Raji (cell line): ENCODE data around the gene GALNT9.

ENCODE experiments used
- POLR2A ChIP-seq: IDR thresholded peaks from 2 replicates; pipeline ENCODE4 v1.6.1; 2011; ENCODE audit warnings: low read depth, low read length, control low read depth; ENCODE audit not compliant: insufficient read depth

GALNT9 gene

DNA sequence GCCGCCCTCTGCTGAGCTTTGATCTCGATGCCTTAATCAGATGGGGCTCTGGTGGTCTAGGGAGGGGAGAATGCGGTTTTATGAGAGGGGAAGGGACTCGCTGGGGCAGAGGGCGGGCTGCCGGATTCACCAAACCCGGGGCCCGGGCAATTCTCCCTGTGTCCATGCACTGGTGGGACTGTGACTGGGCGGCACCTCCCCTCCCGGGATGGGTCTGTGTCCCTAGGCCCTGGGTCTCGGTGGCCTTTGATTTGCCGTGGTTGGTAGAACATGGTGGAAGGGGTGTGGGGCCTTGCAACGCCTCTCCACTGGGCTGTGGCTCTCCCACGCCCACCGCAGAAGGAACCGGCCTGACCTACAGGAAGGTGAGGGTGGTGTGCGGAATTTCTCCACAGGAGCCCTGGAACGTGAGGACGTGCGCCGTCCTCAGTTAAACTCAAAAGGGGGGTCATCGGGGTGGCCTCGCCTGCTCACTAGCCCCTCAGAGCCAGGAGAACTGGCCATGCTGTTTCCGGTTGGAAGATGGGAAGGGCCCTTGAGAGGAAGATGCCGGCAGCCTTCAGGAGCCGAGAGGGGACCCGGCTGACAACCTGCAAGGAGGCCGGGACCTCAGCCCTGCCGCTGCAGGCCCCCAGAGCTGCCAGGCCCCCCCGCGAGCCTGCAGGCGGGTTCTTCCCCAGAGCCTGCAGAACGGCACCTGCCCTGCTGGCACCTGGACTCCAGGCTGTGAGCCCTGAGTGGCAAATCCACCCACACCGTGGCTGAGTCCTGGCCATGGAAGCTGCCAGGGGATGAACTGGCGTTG, 141.5 kb downstream of the GALNT9 start:
- no peak for TF ChIP-seq POLR2A

DNA sequence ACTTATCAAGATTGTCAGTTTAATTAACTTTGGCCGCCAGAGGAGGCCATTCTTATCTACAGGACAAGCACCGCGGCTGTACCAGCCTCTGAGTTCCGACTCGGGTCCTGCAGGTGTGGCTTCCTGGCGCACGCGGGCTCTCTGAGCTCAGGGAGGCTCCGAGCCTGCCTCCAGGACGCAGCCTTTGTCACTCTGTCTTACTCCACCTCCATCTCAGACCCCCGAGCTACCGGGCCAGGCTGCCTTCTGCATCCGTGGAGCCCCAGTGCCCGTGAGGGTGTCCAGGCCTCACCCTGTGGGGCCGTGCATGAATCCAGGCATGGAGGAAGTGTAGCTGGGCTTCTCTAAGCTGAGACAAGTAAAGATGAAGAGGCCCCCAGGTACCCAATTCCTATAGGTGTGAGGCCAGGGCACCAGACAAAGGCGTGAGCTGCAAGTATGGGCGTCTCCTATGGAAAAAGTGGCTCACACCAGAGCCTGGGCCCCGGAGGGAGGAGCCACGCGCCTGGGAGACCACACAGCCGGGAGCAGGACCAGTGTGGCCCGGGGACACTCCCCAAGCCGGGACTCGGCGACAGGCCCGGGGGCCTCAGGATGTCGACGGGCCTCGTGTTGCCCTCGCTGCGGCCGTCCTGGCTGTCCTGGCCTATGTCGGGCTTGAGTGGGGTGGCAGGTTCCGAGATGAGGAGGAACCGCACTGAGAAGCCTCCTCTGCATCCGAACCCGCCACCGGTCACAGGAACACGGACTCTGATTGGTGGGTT, 142.3 kb downstream of the GALNT9 start:
- no peak for TF ChIP-seq POLR2A

DNA sequence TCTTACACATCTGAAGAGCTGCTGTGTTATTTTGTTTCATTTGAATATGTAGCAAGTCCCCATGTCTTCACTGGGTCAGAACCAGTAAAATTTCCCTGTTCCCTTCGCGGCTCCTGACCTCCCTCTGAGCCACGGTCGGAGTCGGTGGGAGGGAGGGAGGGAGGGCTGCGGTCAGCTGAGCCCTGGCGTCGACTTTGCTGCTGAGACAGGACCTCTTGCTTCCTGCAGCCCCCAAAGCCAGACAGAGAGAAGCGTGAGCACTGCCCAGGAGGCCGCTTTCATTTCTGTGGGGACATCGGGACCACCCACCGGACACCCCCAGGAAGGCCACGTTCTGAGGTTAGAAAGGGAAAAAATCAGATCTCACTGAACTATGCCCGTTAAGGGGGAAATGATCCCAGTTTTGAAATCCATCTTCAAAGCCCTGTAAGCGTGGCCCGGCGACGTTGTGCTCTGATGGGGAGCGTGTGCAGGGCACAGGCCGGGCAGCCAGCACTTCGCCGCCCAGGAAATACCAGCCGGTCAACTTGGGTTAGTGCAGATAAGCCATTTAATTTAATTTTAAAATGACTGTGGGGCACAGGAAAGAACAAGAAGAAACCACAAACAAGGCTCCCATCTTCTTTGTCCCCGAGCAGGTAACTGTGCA, 143.1 kb downstream of the GALNT9 start:
- TF ChIP-seq POLR2A: no peak

DNA sequence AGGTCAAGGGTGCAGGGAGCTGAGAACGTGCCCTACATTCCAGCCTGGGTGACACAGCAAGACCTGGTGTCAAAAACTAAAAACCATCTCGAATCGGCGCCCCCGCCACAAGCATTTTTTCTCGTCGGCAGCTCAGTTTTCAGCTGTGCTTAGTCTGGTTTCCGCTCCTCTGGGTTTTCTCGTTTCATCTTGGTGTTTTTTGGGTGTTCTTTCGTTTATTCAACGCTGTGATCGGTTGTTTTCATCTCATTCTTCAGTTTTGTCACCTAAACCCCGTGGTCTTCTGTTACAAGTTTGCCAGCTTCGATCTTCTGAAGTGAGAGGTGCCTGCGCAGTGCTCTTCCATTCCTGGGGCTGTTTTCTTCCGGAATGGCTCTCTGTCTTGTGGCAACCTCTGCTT, 143.7 kb downstream of the GALNT9 start:
- no peak for TF ChIP-seq POLR2A

- no peak for TF ChIP-seq POLR2A
Measured at GRCh38 chr12:132182711-132183365, 146.6 kb downstream of the GALNT9 start.

DNA sequence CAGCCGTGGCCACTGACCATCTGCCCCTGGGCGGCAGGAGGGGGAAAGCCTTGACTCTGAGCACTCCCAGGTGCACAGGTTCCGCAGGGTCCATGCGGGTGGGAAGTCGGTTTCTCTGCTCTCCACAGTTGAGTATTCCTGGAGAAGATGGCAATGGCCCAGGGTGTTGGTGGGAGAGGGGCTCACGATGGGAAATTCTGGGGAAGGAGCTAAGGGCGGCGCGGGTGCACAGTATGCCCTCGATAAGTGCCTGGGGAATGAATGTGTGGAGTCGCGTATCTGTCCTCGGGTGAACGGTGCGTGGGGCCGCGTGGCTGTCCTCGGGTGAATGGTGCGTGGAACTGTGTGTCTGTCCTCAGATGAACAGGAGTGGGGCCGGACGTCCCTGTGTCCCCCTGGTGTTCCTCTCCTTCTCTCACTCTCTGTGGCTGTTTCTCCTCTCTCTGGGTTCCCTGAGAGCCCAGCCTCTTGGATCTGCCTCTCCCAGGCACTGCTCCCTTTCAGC, 147.1 kb downstream of the GALNT9 start:
- no peak for TF ChIP-seq POLR2A

DNA sequence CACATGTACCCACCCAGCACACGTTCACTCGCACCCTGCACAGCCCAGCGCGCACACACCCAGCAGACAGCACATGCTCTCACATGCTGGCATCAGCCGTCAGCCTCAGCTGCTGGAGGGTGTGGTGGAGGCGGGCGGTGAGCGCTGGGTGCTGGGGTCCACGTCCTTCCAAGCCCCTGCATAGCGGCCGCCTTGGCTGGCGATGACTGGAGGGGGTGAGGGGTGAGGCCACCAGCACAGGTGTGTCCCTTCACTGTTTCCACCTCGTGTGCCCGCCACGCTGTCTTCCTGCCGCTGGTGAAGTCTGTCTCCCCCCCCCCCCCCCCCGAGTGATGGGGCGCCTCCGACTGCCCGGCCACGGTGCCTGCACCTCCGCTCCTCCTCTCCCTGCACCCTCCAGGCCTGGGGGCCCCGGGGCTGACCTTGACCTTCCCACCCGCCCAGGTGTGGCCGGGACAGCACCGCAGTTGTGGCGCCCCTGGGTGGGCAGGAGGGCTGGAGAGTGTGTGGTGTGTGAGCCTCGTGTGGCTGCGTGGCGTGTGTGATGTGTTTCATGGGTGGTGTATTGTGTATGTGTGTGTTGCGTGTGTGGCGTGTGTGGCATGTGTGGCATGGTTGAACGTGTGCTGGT, 147.7 kb downstream of the GALNT9 start:
- no peak for TF ChIP-seq POLR2A

GRCh38 chr12:132180648-132181546, 148.5 kb downstream of the GALNT9 start:
- TF ChIP-seq POLR2A: no peak

DNA sequence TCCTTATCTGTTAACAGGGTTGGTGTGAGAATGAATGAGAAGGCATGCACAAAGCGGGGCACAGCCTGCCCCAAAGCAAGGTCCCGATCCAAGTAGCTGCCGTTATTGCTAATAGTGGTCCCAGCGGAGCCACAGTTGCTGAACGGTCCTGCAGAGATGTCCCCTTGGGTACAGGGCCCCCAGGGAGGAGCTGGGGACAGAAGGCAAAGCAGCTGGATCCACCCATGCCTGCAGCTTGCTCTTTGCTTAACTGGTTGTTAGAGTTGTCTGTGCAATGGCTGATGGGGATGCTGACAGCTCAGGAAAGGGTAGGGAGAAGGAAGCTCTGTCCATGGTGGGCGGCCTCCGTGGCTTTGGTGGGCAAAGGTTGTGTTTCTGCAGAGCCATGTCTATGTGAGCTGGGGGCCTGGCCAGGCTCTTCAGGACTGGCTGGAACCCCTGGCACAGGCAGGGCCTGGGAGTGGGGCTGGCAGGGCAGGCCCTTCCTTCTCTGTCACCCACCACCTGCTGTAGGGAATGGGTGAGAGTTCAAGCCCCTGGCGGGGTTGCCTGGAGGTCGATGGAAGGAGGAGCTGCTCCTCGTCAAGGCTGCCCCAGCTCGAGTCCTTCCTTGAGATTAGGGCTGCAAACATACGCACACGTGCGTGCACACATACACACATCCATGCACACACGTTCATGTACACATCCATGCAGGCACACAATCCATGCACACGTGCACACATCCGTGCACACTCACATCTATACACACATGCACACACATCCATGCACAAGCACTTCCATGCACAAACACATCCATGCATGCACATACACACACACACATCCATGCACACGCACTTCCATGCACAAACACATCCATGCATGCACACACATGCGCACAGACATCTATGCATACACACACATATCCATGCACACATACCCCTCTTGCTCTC, 149.7 kb downstream of the GALNT9 start:
- no peak for TF ChIP-seq POLR2A

GRCh38 chr12:132178801-132179401, 150.5 kb downstream of the GALNT9 start:
- no peak for TF ChIP-seq POLR2A

- TF ChIP-seq POLR2A: no peak
Measured at GRCh38 chr12:132178316-132178715, 151.1 kb downstream of the GALNT9 start.

- TF ChIP-seq POLR2A: no peak
Measured at GRCh38 chr12:132176920-132177551, 152.4 kb downstream of the GALNT9 start.
